ENCODE results near the gene GTPBP6. TPM values are rescaled to one million over a fixed set of nuclear protein-coding genes. Genes with fewer than 3 reads are reported as not detected.

The GTPBP6 gene
- total RNA-seq, 1 experiment from 2014 or later, result 41.6 TPM

DNA sequence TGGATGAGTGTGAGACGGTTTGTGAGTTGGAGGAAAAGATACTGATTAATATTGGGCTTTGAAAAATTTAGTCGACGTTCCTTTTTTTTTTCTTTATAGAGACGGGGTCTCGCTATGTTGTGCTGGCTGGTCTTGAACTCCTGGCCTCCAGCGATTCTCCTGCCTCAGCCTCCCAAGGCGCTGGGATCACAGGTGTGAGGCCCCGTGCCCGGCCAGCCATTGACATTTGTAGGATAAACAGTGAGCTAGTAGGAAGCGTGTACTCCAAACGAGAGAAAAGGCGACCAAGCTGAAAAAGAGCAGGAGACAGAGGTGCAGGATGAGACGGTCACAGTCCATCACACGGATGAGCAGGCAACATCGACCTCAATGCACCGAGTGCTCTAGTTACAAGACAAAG, 48.8 kb upstream of the GTPBP6 start:
- H3K79me2 ChIP-seq (ENCODE audit: insufficient read depth, low read length), result no peaks in the 10 kb centered on the region
- no peak overlapping the region for H3K27ac ChIP-seq (ENCODE audit: low read depth, low read length)
- DNase-seq (ENCODE audit: low read depth, low spot score), result no peak
- ATAC-seq, result no peak
- no peaks in the 10 kb centered on the region for H3K36me3 ChIP-seq (ENCODE audit: control insufficient read depth in 1 of 2, insufficient read depth in 2 of 2, low read length in 2 of 2)
- ChIA-PET CTCF (no interaction called here), POLR2A (no interaction called here), RAD21 (ENCODE audit: low non-redundant PET in 1 of 2, low total read pairs in 2 of 2, uncharacterized antibody in 2 of 2, unreplicated experiment in 2 of 2) (no interaction called here)
- H3K9me2 ChIP-seq (ENCODE audit: insufficient read depth), result no peaks in the 10 kb centered on the region
- no peak overlapping the region for H3K4me3 ChIP-seq (replicated peaks in 1 of 2; ENCODE audit: low read depth in 1 of 2, low read length in 2 of 2)
- H3K9me3 ChIP-seq (ENCODE audit: control insufficient read depth in 1 of 2, insufficient read depth in 1 of 2, low read depth in 1 of 2, low read length in 2 of 2), result no peaks in the 10 kb centered on the region
- H3K27me3 ChIP-seq (ENCODE audit: insufficient read depth, low read length), result no peaks in the 10 kb centered on the region
- intact Hi-C loops (cut with micrococcal nuclease), result no loop called here
- TF ChIP-seq ELF1 (IDR thresholded peaks at IDR 0.05; ENCODE audit: borderline replicate concordance, low read depth) (no peak), JUND (IDR thresholded peaks at IDR 0.05) (no peak), EZH2phosphoT487 (IDR thresholded peaks at IDR 0.05; ENCODE audit: borderline replicate concordance) (no peak), TCF7L2 (IDR thresholded peaks at IDR 0.05; ENCODE audit: borderline replicate concordance, extremely low read depth, insufficient read depth, insufficient read length) (no peak), RAD21 (IDR thresholded peaks at IDR 0.05; ENCODE audit: low read depth) (no peak), SRF (IDR thresholded peaks at IDR 0.05; ENCODE audit: low read depth) (no peak), SP1 (IDR thresholded peaks at IDR 0.05; ENCODE audit: low read depth) (no peak)
- TF ChIP-seq, protein P1, sequence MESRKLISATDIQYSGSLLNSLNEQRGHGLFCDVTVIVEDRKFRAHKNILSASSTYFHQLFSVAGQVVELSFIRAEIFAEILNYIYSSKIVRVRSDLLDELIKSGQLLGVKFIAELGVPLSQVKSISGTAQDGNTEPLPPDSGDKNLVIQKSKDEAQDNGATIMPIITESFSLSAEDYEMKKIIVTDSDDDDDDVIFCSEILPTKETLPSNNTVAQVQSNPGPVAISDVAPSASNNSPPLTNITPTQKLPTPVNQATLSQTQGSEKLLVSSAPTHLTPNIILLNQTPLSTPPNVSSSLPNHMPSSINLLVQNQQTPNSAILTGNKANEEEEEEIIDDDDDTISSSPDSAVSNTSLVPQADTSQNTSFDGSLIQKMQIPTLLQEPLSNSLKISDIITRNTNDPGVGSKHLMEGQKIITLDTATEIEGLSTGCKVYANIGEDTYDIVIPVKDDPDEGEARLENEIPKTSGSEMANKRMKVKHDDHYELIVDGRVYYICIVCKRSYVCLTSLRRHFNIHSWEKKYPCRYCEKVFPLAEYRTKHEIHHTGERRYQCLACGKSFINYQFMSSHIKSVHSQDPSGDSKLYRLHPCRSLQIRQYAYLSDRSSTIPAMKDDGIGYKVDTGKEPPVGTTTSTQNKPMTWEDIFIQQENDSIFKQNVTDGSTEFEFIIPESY (IDR thresholded peaks at IDR 0.05; ENCODE audit: extremely low read depth, insufficient replicate concordance, low read length), result no peak
- TF ChIP-seq, protein P2, sequence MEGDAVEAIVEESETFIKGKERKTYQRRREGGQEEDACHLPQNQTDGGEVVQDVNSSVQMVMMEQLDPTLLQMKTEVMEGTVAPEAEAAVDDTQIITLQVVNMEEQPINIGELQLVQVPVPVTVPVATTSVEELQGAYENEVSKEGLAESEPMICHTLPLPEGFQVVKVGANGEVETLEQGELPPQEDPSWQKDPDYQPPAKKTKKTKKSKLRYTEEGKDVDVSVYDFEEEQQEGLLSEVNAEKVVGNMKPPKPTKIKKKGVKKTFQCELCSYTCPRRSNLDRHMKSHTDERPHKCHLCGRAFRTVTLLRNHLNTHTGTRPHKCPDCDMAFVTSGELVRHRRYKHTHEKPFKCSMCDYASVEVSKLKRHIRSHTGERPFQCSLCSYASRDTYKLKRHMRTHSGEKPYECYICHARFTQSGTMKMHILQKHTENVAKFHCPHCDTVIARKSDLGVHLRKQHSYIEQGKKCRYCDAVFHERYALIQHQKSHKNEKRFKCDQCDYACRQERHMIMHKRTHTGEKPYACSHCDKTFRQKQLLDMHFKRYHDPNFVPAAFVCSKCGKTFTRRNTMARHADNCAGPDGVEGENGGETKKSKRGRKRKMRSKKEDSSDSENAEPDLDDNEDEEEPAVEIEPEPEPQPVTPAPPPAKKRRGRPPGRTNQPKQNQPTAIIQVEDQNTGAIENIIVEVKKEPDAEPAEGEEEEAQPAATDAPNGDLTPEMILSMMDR (IDR thresholded peaks at IDR 0.05 in 2 of 3, conservative IDR thresholded peaks at IDR 0.05 in 1 of 3; ENCODE audit: borderline replicate concordance in 1 of 3, insufficient read depth in 1 of 3, low read depth in 2 of 3, low read length in 2 of 3), result no peak
- no peak overlapping the region for H3K9ac ChIP-seq (ENCODE audit: low read length)
- no peaks in the 10 kb centered on the region for H4K20me1 ChIP-seq (ENCODE audit: insufficient read depth)
- no TSS peak for BruUV-seq (replicated peaks)
- no peak overlapping the region for H3K4me2 ChIP-seq (ENCODE audit: low read length)
- no peak overlapping the region for H2AFZ ChIP-seq (ENCODE audit: low read depth, low read length, poor library complexity, severe bottlenecking)
- H3K4me1 ChIP-seq (ENCODE audit: control insufficient read depth in 1 of 2, insufficient read depth in 2 of 2, low read length in 2 of 2), result peaks cover 0 to 5% of the 10 kb centered on the region in 2 experiments; a peak in 1 of 4 replicates

All from HCT116 (cell line).